ENCODE measurements around the gene BCR.

Gene BCR

GRCh38 chr22:23200898-23201297, 20.6 kb downstream of the BCR start:
- DNase-seq (ENCODE audit: low spot score): no peak

GRCh38 chr22:23202812-23203451, 22.6 kb downstream of the BCR start:
- no peak for DNase-seq (ENCODE audit: low spot score)

- DNase-seq (ENCODE audit: low spot score): no peak
Measured at GRCh38 chr22:23203452-23204124, 23.3 kb downstream of the BCR start.

DNA sequence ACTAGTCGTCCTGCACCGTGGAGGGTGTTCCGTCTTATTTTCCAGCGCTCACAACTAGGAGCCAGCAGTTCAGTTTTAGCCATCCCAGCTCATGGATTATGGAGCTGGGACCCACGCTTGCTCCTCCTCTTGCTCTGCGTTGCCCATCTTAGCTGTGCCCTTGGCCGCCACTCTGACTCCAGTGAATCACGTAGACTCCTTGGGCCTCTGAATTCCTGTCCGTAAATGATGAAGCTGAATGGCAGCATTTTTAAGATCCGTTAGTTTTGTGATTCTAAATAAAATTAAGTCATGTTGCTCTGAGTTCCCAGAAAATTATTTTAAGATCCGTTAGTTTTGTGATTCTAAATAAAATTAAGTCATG, 23.8 kb downstream of the BCR start:
- DNase-seq (ENCODE audit: low spot score): no peak

GRCh38 chr22:23204541-23205157, 24.3 kb downstream of the BCR start:
- DNase-seq (ENCODE audit: low spot score): no peak

- DNase-seq (ENCODE audit: low spot score): no peak
Measured at GRCh38 chr22:23205339-23206049, 25.2 kb downstream of the BCR start.

DNA sequence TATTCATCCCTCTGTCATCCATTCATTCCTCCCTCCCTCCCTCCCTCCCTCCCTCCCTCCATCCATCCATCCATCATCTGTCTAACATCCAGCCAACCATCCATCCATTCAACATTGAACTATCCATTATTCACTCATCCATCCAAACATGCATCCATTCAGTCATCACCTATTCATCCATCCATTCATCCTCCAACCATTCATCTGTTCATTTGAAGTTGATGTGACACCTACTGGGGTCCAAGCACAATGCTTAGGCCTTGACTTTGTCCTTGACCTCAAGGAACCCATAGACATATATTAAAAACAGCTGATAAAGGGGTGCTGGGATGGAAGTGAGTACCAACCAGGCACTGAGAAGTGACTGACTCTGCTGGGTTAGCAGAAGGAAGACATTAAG, 26.6 kb downstream of the BCR start:
- DNase-seq (ENCODE audit: low spot score): no peak

DNA sequence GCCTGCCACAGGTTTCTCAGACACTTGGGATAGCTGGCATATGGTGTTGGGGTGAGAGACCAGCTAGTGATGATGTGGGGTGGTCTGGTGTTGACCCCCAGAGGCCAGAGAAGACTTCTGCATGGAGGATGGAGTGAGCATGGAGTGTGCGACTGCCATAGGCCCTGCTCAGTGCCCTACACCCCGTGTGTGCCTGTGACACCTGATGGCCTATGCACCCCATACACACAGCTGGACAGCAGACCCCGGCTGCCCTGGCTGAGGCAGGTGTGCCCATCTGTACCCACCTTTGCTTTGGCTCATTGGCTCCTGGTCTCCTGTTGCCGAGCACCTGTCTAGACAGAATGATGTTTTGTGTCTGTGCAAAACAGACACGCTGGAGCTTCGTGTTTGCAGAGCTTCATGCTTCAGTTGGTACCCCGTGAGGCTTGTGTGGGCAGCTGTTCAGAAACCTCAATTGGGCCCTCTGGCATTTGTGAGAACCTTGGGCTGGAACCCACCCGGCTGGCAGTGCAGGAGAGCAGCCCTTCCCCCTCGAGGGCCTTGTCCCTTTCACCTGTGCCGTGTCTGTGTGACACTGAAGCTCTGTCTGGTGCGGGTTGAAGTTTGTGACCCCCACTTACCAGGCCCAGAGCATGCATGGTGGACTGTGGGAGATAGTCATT, 27.6 kb downstream of the BCR start:
- no peak for DNase-seq (ENCODE audit: low spot score)

DNA sequence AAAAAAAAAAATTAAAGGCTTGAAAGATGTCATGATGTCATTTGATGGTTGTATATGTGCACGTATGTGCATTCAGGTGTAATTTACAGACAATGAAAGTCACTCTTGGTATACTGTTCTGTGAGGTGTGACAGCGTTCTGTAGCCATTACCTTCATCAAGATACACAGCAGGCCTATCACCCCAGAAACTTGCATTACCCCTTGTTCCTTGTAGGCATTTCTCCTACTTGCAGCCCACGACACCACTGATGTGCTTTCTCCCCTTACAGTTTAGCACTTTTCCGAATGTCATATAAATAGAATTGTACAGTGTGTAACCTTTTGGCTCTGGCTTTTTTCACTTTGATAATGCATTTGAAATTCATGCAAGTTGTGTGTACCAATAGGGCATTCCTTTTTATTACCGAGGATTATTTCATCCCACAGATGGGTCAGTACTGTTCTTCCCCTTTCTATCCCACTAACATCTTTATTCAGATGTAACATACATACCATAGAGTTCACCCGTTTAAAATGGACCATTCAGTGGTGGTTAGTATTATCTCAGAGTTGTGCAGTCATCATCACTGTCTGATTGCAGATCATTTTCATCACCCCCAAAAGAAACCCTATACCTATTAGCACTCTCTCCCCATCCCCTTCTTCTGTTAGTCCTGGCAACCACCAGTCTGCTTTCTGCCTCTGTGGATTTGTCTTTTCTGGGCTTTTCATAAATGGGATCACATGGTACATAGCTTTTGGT, 30.3 kb downstream of the BCR start:
- no peak for DNase-seq (ENCODE audit: low spot score)

- no peak for DNase-seq (ENCODE audit: low spot score)
Measured at GRCh38 chr22:23211622-23212021, 31.3 kb downstream of the BCR start.

DNA sequence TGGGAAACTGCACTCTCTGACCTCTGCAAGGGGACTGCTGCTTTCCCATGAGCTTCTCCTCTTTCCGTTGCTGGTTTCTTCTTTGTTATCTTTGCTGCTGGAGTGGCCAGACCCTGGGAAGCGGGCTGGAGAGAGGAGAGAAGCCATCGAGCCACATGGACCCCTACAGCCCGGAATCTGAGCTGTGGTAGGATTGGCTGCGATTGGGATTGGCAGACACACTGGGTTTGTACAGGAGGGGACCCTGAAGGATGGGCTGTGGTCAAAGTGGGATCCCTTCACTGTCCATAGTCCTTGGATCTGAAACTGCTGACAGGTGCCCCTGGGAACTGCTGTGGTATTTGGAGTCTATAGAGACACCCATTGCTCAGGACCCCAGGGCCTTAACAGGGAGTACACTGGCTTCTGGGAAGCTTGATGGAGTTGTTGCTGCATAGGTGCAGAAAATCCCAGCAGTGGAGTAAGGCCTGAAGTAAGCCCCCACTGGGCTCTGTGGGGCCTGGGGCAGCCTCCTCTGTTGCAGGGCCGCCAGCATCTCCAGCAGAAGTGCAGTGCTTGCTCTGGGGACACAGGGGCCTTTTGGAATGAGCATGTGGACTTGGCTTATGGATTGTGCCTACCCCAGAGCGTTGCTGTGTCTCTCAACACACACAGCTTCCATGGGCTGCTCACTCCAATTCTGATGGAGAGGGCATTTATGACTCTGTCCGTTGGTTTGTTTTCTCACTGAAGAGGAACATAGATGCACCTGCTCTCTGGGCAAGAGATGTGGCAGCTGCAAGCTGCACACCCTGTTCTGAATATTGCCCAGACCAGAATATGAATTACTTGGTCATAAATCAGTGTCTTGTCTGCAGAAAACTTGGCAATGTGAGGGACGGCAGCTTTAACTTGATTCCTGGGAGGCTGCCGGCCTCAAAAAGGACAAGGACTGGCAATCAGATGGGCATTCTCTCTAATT, 32.0 kb downstream of the BCR start:
- DNase-seq (ENCODE audit: low spot score): no peak

GRCh38 chr22:23213022-23213555, 32.8 kb downstream of the BCR start:
- no peak for DNase-seq (ENCODE audit: low spot score)

- DNase-seq (ENCODE audit: low spot score): no peak
Measured at GRCh38 chr22:23213581-23214334, 33.4 kb downstream of the BCR start.

DNA sequence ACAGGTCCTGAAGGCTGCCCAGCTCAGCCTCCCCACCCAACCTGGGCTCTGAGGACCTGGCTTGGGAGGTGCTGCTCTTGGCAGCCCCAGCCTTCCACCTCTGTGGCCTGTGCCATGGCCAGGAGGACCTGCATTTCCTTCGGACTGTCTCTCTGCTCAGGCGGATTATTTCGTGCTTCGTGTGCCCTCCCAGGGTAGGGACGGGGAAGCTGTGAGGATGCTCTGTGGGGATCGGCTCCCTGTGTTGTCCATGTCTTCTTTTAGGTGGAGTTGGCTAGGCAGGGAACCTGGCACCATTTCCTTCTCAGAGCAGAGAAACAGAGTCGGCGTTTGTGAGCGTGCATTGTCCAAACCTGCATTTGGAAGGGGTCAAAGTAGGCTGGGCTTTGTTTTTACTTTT, 34.1 kb downstream of the BCR start:
- DNase-seq (ENCODE audit: low spot score): no peak

GRCh38 chr22:23215294-23216241, 35.3 kb downstream of the BCR start:
- no peak for DNase-seq (ENCODE audit: low spot score)

- DNase-seq (ENCODE audit: low spot score): no peak
Measured at GRCh38 chr22:23216461-23217170, 36.3 kb downstream of the BCR start.

DNA sequence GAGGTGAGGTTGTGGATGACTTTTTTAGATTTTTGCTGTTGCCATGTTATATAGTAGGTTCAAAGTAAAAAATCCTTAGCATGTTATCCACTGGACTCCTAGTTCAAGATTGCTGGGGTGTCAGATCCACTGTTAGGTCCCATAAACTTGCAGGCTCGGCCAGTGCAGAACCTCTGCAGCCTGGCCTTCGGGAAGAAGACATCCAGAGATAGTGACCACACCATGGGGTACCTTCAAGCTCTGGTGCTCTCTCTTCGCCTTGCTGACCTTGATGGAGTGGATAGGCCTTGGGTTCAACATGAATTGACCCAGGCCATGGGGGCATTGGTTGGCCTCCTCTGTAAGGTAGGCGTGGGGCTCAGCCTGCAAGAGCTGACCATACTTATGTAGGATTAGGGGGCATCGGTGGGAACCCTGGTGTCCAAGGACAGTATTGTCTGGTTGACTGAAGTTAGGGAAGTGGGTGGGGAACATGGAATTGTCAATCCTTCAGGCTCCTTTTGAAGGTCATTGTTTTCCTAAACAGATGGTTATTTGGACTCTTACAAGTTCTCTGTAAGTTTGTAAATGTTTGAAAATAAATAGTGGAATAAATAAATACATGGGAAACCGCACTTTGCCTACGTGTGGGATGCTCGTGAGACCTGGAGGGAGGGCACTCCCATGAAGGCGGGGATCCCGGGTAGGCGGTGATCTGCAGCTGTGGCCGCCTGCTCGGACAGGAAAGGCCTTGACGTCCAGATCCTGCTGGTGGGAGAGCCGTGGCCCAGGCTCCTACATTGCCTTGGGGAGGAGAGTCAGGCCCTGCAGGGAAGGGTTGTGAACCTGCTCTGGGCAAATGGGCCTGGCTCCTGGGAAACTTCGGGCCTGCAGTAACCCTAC, 37.1 kb downstream of the BCR start:
- no peak for DNase-seq (ENCODE audit: low spot score)
